HepG2 (cell line): ENCODE measurements around the gene HERC6.

Experiments used
- MZF1 ChIP-seq: sonication (generic); formaldehyde crosslinking; IDR thresholded peaks from 2 replicates; pipeline ENCODE4 v1.8.1; 2023; ENCODE audit warnings: mild to moderate bottlenecking, missing genetic modification reagents, borderline replicate concordance
- RAD51 ChIP-seq: fragments of 450-650 bp; IDR thresholded peaks from 2 replicates; pipeline ENCODE4 v1.6.1; 2016; ENCODE audit warnings: borderline replicate concordance
- ZKSCAN5 ChIP-seq: sonication (generic); formaldehyde crosslinking; IDR thresholded peaks from 2 replicates; pipeline ENCODE4 v1.5.1; 2020; ENCODE audit warnings: mild to moderate bottlenecking, missing genetic modification reagents
- ZNF564 ChIP-seq: sonication (generic); formaldehyde crosslinking; IDR thresholded peaks from 2 replicates; pipeline ENCODE4 v1.8.1; 2023; ENCODE audit warnings: mild to moderate bottlenecking, missing genetic modification reagents

DNA sequence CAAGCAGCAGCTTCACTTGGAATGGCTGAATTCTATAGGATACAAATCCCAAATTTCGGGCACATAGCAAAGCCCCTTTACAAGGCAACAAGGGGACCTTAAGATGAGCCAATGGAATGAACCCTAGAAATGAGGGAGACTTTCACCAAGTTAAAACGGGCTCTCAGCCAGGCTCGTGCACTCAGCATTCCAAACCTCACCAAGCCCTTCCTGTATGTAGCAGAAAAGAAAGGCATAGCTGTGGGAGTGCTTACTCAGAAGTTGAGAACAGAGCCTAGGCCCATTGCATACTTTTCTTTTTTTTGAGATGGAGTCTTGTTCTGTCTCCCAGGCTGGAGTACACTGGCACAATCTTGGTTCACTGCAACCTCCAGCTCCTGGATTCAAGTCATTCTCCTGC is 67.5 kb downstream of the HERC6 start:
- TF ChIP-seq ZKSCAN5 (no peak), MZF1 (no peak), ZNF564 (CRISPR knock-in tag) (no peak), RAD51 (no peak)
